ENCODE data around the gene LRFN4. TPM values are rescaled to one million over a fixed set of nuclear protein-coding genes. Genes with fewer than 3 reads are reported as not detected.
A peak's percentile ranks its signal among the peaks of the same experiment; 100 is the strongest.

Gene LRFN4
- total RNA-seq, 6 experiments from 2014 or later: 0.48 to 4.7 (median 1.1) TPM

- no peaks in the 10 kb centered on the region for H3K27me3 ChIP-seq
- peaks cover 0 to 17% (median 8%) of the 10 kb centered on the region in 4 donors for H3K36me3 ChIP-seq
- DNase-seq (peak in 1 of 3 donors; percentile 15), ATAC-seq (peak; percentile 3 to 15 (median 4))
- 8% methylated on average over 12 of the region's 16 CpGs for WGBS (ENCODE audit: insufficient coverage, low coverage, low lambda C conversion rate, missing lambda C conversion rate)
- H3K9me3 ChIP-seq: no peaks in the 10 kb centered on the region
- H3K4me1 ChIP-seq: peaks cover 0 to 27% (median 3%) of the 10 kb centered on the region in 4 donors
- intact Hi-C loops (cut with DNase I): no loop called here
- peak overlapping the region; percentile 84 to 95 (median 94) for H3K4me3 ChIP-seq
- no peak for TF ChIP-seq POLR2A (IDR thresholded peaks at IDR 0.05)
- no peak for TF ChIP-seq CTCF (IDR thresholded peaks at IDR 0.05)
- H3K27ac ChIP-seq: peak overlapping the region; percentile 77 to 98 (median 90)
These were observed 12.9 kb upstream of the LRFN4 start for GRCh38 chr11:66843776-66844495.

- no peak for TF ChIP-seq CTCF (IDR thresholded peaks at IDR 0.05)
- no peak for TF ChIP-seq POLR2A (IDR thresholded peaks at IDR 0.05)
- H3K27ac ChIP-seq: peak overlapping the region in 2 of 3 donors; percentile 6 to 90
- H3K36me3 ChIP-seq: peaks cover 0 to 22% (median 10%) of the 10 kb centered on the region in 4 donors
- DNase-seq (peak; percentile 36 to 60 (median 53)), ATAC-seq (peak in 2 of 4 donors; percentile 1 to 2)
- H3K4me3 ChIP-seq: peak overlapping the region in 1 of 3 donors; percentile 94
- peaks cover 0 to 27% (median 3%) of the 10 kb centered on the region in 4 donors for H3K4me1 ChIP-seq
- H3K27me3 ChIP-seq: no peaks in the 10 kb centered on the region
- no peaks in the 10 kb centered on the region for H3K9me3 ChIP-seq
- 80% methylated on average over 1 of the region's 12 CpGs for WGBS (ENCODE audit: insufficient coverage, low coverage, low lambda C conversion rate, missing lambda C conversion rate)
- intact Hi-C loops (cut with DNase I): no loop called here
These were observed 12.2 kb upstream of the LRFN4 start for GRCh38 chr11:66844496-66845142.

GRCh38 chr11:66845143-66845875 is 11.6 kb upstream of the LRFN4 start:
- H3K27me3 ChIP-seq: no peaks in the 10 kb centered on the region
- peaks cover 0 to 27% (median 3%) of the 10 kb centered on the region in 4 donors for H3K4me1 ChIP-seq
- H3K9me3 ChIP-seq: no peaks in the 10 kb centered on the region
- no peak overlapping the region for H3K27ac ChIP-seq
- H3K36me3 ChIP-seq: peaks cover 0 to 29% (median 13%) of the 10 kb centered on the region in 4 donors
- H3K4me3 ChIP-seq: no peak overlapping the region
- DNase-seq: peak in 2 of 3 donors; percentile 23 to 51
- intact Hi-C loops (cut with DNase I): no loop called here
- WGBS (ENCODE audit: insufficient coverage, low coverage, low lambda C conversion rate, missing lambda C conversion rate): 86% methylated on average over 6 of the region's 15 CpGs
- TF ChIP-seq POLR2A (IDR thresholded peaks at IDR 0.05) (no peak), CTCF (IDR thresholded peaks at IDR 0.05) (no peak)
- ATAC-seq: peak in 2 of 4 donors; percentile 0

GRCh38 chr11:66845876-66846212 is 11.0 kb upstream of the LRFN4 start:
- DNase-seq: peak in 2 of 3 donors; percentile 21 to 44
- TF ChIP-seq POLR2A (IDR thresholded peaks at IDR 0.05) (no peak), CTCF (IDR thresholded peaks at IDR 0.05) (no peak)
- intact Hi-C loops (cut with DNase I): no loop called here
- Histone ChIP-seq H3K9me3 (no peaks in the 10 kb centered on the region), H3K4me1 (peaks cover 0 to 27% (median 3%) of the 10 kb centered on the region in 4 donors), H3K27me3 (no peaks in the 10 kb centered on the region), H3K27ac (no peak overlapping the region), H3K36me3 (peaks cover 0 to 35% (median 16%) of the 10 kb centered on the region in 4 donors), H3K4me3 (no peak overlapping the region)
- 62% methylated on average over 4 of the region's 9 CpGs for WGBS (ENCODE audit: insufficient coverage, low coverage, low lambda C conversion rate, missing lambda C conversion rate)
- ATAC-seq: no peak
